ENCODE measurements around the gene SPON2.

DNA sequence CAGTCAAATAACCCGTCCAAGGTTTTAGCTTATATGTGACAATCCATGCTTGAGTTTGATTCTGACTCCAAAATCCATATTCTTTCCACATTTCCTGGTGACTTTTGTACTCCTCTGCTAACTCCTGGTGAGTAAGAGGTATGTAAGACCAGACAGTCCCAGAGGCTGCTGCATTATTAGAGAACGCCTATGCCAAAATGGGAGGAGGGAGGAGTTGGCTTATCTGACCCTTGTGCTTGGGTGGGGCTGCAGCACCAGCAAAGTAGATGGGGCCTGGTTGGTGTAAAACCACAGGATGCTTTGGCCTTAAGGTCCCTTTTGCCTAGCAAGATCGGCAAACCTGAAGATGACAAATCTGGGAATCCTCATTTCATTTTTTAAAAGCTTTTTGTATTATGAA lies 49.9 kb downstream of the SPON2 start:
- TF ChIP-seq, protein P1, sequence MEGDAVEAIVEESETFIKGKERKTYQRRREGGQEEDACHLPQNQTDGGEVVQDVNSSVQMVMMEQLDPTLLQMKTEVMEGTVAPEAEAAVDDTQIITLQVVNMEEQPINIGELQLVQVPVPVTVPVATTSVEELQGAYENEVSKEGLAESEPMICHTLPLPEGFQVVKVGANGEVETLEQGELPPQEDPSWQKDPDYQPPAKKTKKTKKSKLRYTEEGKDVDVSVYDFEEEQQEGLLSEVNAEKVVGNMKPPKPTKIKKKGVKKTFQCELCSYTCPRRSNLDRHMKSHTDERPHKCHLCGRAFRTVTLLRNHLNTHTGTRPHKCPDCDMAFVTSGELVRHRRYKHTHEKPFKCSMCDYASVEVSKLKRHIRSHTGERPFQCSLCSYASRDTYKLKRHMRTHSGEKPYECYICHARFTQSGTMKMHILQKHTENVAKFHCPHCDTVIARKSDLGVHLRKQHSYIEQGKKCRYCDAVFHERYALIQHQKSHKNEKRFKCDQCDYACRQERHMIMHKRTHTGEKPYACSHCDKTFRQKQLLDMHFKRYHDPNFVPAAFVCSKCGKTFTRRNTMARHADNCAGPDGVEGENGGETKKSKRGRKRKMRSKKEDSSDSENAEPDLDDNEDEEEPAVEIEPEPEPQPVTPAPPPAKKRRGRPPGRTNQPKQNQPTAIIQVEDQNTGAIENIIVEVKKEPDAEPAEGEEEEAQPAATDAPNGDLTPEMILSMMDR (conservative IDR thresholded peaks at IDR 0.05; ENCODE audit: low read depth, low read length), result no peak
- TF ChIP-seq RFX5 (IDR thresholded peaks at IDR 0.05; ENCODE audit: low read depth, low read length), result no peak
- no peak for TF ChIP-seq RAD21 (IDR thresholded peaks at IDR 0.05; ENCODE audit: low read length)
- TF ChIP-seq CEBPB (IDR thresholded peaks at IDR 0.05; ENCODE audit: low read depth, low read length), result no peak
- no peak for TF ChIP-seq MAFK (IDR thresholded peaks at IDR 0.05; ENCODE audit: low read depth, low read length)
- no peak for TF ChIP-seq POLR2A (IDR thresholded peaks at IDR 0.05; ENCODE audit: low read depth, low read length)
- TF ChIP-seq SMC3 (IDR thresholded peaks at IDR 0.05; ENCODE audit: low read depth, low read length), result no peak
- TF ChIP-seq, protein P2, sequence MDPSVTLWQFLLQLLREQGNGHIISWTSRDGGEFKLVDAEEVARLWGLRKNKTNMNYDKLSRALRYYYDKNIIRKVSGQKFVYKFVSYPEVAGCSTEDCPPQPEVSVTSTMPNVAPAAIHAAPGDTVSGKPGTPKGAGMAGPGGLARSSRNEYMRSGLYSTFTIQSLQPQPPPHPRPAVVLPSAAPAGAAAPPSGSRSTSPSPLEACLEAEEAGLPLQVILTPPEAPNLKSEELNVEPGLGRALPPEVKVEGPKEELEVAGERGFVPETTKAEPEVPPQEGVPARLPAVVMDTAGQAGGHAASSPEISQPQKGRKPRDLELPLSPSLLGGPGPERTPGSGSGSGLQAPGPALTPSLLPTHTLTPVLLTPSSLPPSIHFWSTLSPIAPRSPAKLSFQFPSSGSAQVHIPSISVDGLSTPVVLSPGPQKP (IDR thresholded peaks at IDR 0.05; ENCODE audit: borderline replicate concordance, low read depth, low read length), result no peak

All from IMR-90 (cell line).